HG03558 (cell line): Measurements from ENCODE around the gene CCDC110.

Source experiments
- ATAC-seq: cut with Tn5 transposase; IDR thresholded peaks from one replicate; pipeline ENCODE4 v1.9.1; 2021; ENCODE audit warnings: moderate number of reproducible peaks; ENCODE audit not compliant: unreplicated experiment; ENCODE audit errors: extremely low read depth

The CCDC110 gene

GRCh38 chr4:185424905-185425646 lies 46.5 kb downstream of the CCDC110 start:
- ATAC-seq, result no peak

GRCh38 chr4:185421366-185422124 lies 50.0 kb downstream of the CCDC110 start:
- ATAC-seq, result no peak

GRCh38 chr4:185416955-185417354 lies 54.6 kb downstream of the CCDC110 start:
- ATAC-seq, result no peak

- no peak for ATAC-seq
Measured at GRCh38 chr4:185412412-185412811, 59.1 kb downstream of the CCDC110 start.

GRCh38 chr4:185411849-185412248 lies 59.7 kb downstream of the CCDC110 start:
- ATAC-seq, result no peak

- ATAC-seq, result no peak
Measured at GRCh38 chr4:185408432-185408831, 63.1 kb downstream of the CCDC110 start.

- ATAC-seq, result peak; percentile 69
Measured at GRCh38 chr4:185405296-185405999, 66.1 kb downstream of the CCDC110 start.

GRCh38 chr4:185404031-185404430 lies 67.5 kb downstream of the CCDC110 start:
- ATAC-seq, result no peak

- no peak for ATAC-seq
Measured at GRCh38 chr4:185399466-185399865, 72.1 kb downstream of the CCDC110 start.

- ATAC-seq, result no peak
Measured at GRCh38 chr4:185398618-185399017, 72.9 kb downstream of the CCDC110 start.

- peak; percentile 54 for ATAC-seq
Measured at GRCh38 chr4:185396724-185397385, 74.7 kb downstream of the CCDC110 start, which contains the start of gene ANKRD37. Gene ANKRD37 (plus strand): TSS chr4:185396841. CDS start chr4:185396924, 83 bp downstream.

GRCh38 chr4:185395956-185396723 lies 75.4 kb downstream of the CCDC110 start:
- ATAC-seq, result peak; percentile 49

- ATAC-seq, result no peak
Measured at GRCh38 chr4:185395238-185395955, 76.1 kb downstream of the CCDC110 start, which contains the start of gene LRP2BP. Gene LRP2BP (minus strand): TSS chr4:185395924. CDS start chr4:185378186, 17,738 bp downstream.
